ENCODE results near the gene UBE2U.

UBE2U gene

DNA sequence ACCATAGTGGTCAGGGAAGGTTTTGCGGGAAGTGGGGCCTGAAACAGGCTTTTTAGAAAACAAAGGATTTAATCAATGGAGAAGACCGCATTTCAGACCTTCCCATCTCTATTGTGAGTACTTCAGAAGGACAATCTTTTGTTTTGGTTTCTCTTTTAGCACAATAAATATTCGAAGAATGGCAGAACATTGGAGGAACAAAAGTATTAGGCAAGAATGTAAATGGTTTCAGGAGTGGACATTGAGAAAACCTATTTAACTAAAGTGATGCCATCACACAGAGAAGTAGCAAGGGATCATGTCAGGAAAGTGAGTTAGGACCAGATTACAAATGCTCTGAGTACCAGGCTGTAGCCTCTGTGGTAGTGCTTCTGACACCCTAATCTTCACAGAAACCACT is 26.8 kb upstream of the UBE2U start:
- DNase-seq (ENCODE audit: extremely low read depth, low read depth), result no peak
- TF ChIP-seq CTCF (IDR thresholded peaks at IDR 0.05; ENCODE audit: low read depth, low read length), result no peak

DNA sequence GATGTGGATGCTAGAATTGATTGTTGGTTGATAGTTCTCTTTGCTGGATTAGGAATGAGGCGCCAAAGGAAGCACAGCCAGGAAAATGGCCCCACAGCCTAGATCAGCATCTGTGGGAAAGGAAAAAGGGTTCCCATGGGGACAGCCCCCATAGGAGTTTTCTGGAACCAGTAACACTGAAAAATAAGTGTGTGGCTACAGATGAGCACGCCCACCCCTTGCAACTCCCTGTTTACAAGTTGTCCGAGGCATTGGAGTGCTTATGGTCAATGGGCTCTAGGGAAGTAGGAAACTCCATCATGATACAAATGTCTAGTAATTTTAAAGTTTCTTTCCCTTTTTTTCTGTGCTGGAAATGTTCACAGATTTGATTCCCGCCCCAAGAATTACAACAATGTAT is 23.8 kb upstream of the UBE2U start:
- no peak for TF ChIP-seq CTCF (IDR thresholded peaks at IDR 0.05; ENCODE audit: low read depth, low read length)
- DNase-seq (ENCODE audit: extremely low read depth, low read depth), result no peak

- TF ChIP-seq CTCF (IDR thresholded peaks at IDR 0.05; ENCODE audit: low read depth, low read length), result no peak
- DNase-seq (ENCODE audit: extremely low read depth, low read depth), result no peak
Measured at GRCh38 chr1:64182207-64182606, 21.2 kb upstream of the UBE2U start.

DNA sequence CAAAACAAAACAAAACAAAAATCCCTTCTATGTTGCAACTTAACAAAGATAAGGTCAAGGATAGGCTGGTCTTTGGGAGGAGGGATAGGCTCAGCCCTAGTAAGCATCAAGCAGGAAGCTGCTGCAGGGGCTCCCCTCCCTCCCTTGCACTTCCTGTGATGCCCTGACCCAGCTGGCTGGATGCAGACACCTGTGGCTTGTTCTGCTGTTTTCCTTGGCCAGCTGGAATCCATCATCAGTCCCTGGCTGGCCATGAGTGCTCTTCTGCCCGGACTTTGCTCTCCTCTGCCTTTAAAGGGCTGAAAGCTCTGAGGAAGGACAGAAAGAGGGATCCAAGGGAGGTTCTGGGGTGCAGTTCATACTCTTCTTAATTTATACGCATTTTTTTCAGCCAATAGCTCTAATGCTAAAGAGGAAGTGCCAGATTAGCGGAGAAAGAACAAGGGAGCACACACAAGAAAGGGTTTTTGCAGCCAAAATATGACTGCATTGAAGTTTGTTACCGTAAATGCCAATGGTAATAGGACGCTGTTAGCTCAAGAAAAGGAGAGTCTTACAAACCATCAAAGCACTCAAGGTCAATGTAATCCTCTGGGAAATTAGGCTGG is 19.9 kb upstream of the UBE2U start:
- DNase-seq (ENCODE audit: extremely low read depth, low read depth), result no peak
- TF ChIP-seq CTCF (IDR thresholded peaks at IDR 0.05; ENCODE audit: low read depth, low read length), result no peak

GRCh38 chr1:64184003-64184440 is 19.4 kb upstream of the UBE2U start:
- DNase-seq (ENCODE audit: extremely low read depth, low read depth), result peak; percentile 70
- TF ChIP-seq CTCF (IDR thresholded peaks at IDR 0.05; ENCODE audit: low read depth, low read length), result no peak

DNA sequence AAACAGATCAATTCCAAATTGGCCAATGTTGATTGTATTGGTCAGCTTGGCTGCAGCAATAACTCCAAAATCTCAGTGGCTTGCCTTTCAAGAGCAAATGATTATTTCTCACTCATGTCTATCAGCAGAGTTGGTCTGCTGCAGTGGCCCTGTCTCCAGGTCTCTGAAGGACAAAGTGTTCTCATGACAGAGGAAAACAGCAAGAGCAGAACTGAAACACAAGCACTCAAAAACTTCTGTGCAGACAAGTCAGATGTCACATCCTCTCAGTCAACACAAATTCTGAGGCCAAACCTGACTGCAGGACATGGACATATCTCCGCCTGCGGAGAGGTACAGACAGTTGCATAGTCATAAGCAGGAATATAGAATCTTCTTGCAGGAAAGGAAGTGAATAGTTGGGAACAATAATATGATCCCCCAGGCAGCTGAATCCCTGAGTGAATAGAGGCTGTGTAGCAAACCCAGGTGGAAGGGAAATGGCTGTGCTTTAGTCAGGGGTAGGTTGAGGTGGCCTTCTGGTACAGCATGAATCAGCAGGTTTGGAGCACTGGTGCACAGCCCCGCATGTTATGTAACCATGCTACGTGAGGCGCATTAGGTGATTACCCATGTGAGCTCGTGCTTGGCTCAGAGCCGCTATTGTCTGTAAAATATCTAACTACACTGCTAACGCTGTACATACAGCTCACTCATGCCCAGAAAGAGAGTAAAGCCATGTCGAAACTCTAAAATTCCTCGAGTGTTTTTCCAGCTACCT is 17.1 kb upstream of the UBE2U start:
- TF ChIP-seq CTCF (IDR thresholded peaks at IDR 0.05; ENCODE audit: low read depth, low read length), result no peak
- no peak for DNase-seq (ENCODE audit: extremely low read depth, low read depth)

DNA sequence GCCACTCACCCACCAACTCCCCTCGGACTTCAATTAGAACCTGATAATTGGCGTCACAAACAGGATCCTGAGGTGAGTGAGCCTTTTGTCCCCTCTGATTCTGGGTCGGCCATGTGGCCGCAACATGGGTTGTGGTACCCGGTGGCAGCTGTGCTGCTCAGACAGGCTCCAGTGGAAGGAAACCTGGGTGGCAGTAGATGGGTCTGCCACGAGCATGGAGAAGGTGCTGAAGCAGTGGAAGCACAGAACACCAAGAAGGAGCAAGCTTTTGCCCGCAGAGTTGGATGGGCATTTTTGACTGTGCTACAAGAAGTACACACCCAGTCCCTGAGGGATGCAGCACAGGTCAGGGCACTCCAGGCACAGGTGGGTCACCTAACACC is 16.5 kb upstream of the UBE2U start:
- TF ChIP-seq CTCF (IDR thresholded peaks at IDR 0.05; ENCODE audit: low read depth, low read length), result no peak
- DNase-seq (ENCODE audit: extremely low read depth, low read depth), result no peak
